ENCODE data around the gene LRRC14B. TPM values are rescaled to one million over a fixed set of nuclear protein-coding genes. Genes with fewer than 3 reads are reported as not detected.

LRRC14B gene
- total RNA-seq, 1 experiment from 2014 or later = not detected

GRCh38 chr5:160921-161802 lies 30.1 kb upstream of the LRRC14B start:
- Mint-ChIP-seq H3K4me1 (ENCODE audit: insufficient read depth, unreplicated experiment) (peaks cover 5% of the 10 kb centered on the region), H3K4me3 (ENCODE audit: unreplicated experiment) (no peak overlapping the region), H3K27me3 (ENCODE audit: insufficient read depth, unreplicated experiment) (peaks cover 43% of the 10 kb centered on the region), H3K36me3 (ENCODE audit: insufficient read depth, unreplicated experiment) (no peaks in the 10 kb centered on the region), H3K9me3 (ENCODE audit: unreplicated experiment) (no peaks in the 10 kb centered on the region), H3K27ac (ENCODE audit: low read depth, unreplicated experiment) (peak overlapping the region; percentile 59)
- TF ChIP-seq CTCF (IDR thresholded peaks at IDR 0.05; ENCODE audit: unreplicated experiment) = no peak
- DNase-seq (ENCODE audit: unreplicated experiment) = no peak
- intact Hi-C loops (cut with micrococcal nuclease) = no loop called here
- ChIA-PET CTCF (no interaction called here), POLR2A (no interaction called here)
- no TSS peak for BruUV-seq (replicated peaks)

DNA sequence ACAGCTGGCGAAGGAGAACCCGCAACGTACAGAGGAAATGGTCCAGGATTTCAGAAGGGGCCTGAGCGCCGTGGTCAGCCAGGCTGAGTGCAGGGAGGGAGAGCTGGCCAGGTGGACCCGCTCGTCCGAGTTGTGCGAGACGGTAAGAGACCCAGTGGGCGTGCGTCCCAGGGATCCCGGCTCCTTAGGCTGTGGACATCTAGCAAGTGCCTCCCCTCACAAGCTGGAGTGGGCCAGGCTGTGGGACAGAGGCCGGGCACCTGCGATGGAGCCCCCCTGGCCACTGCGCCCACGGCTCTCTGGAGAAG lies 29.5 kb upstream of the LRRC14B start:
- no peak for TF ChIP-seq CTCF (IDR thresholded peaks at IDR 0.05; ENCODE audit: unreplicated experiment)
- Mint-ChIP-seq H3K36me3 (ENCODE audit: insufficient read depth, unreplicated experiment) (no peaks in the 10 kb centered on the region), H3K4me3 (ENCODE audit: unreplicated experiment) (no peak overlapping the region), H3K9me3 (ENCODE audit: unreplicated experiment) (no peaks in the 10 kb centered on the region), H3K4me1 (ENCODE audit: insufficient read depth, unreplicated experiment) (peaks cover 5% of the 10 kb centered on the region), H3K27ac (ENCODE audit: low read depth, unreplicated experiment) (peak overlapping the region; percentile 59), H3K27me3 (ENCODE audit: insufficient read depth, unreplicated experiment) (peaks cover 41% of the 10 kb centered on the region)
- POLR2A ChIA-PET = no interaction called here
- no peak for DNase-seq (ENCODE audit: unreplicated experiment)
- no TSS peak for BruUV-seq (replicated peaks)
- CTCF ChIA-PET = interaction anchor here (0.6 kb wide), 1 partner anchor 27 kb away, joined by 4 read pairs; no protein-coding TSS in a partner anchor
- intact Hi-C loops (cut with micrococcal nuclease) = no loop called here

GRCh38 chr5:162190-162564 lies 29.1 kb upstream of the LRRC14B start:
- H3K36me3 Mint-ChIP-seq (ENCODE audit: insufficient read depth, unreplicated experiment) = no peaks in the 10 kb centered on the region
- no peak overlapping the region for H3K27ac Mint-ChIP-seq (ENCODE audit: low read depth, unreplicated experiment)
- POLR2A ChIA-PET = no interaction called here

More at GRCh38 chr5:162190-162564, 29.1 kb upstream of the LRRC14B start:
- TF ChIP-seq CTCF (IDR thresholded peaks at IDR 0.05; ENCODE audit: unreplicated experiment) = no peak
- Mint-ChIP-seq H3K4me3 (ENCODE audit: unreplicated experiment) (no peak overlapping the region), H3K4me1 (ENCODE audit: insufficient read depth, unreplicated experiment) (peaks cover 5% of the 10 kb centered on the region), H3K9me3 (ENCODE audit: unreplicated experiment) (no peaks in the 10 kb centered on the region), H3K27me3 (ENCODE audit: insufficient read depth, unreplicated experiment) (peaks cover 37% of the 10 kb centered on the region)
- CTCF ChIA-PET = interaction anchor here (0.6 kb wide), 1 partner anchor 26 kb away, joined by 4 read pairs; no protein-coding TSS in a partner anchor
- intact Hi-C loops (cut with micrococcal nuclease) = no loop called here
- no peak for DNase-seq (ENCODE audit: unreplicated experiment)
- no TSS peak for BruUV-seq (replicated peaks)

All from MCF 10A (cell line).